ENCODE measurements around the gene CHADL.
A peak's percentile ranks its signal among the peaks of the same experiment; 100 is the strongest.

The CHADL gene

GRCh38 chr22:41257696-41258095 lies 17.0 kb upstream of the CHADL start:
- no peak overlapping the region for H3K4me3 ChIP-seq (ENCODE audit: low read depth, low read length)

GRCh38 chr22:41256254-41257253 lies 15.8 kb upstream of the CHADL start:
- no peak overlapping the region for H3K4me3 ChIP-seq (ENCODE audit: low read depth, low read length)

GRCh38 chr22:41254230-41254629 lies 13.5 kb upstream of the CHADL start:
- no peak overlapping the region for H3K4me3 ChIP-seq (ENCODE audit: low read depth, low read length)

GRCh38 chr22:41252365-41252764 lies 11.6 kb upstream of the CHADL start:
- H3K4me3 ChIP-seq (ENCODE audit: low read depth, low read length) = no peak overlapping the region

GRCh38 chr22:41250127-41250526 lies 9.4 kb upstream of the CHADL start:
- H3K4me3 ChIP-seq (ENCODE audit: low read depth, low read length) = no peak overlapping the region

- H3K4me3 ChIP-seq (ENCODE audit: low read depth, low read length) = no peak overlapping the region
Observed at GRCh38 chr22:41249442-41249841, 8.7 kb upstream of the CHADL start.

- H3K4me3 ChIP-seq (ENCODE audit: low read depth, low read length) = no peak overlapping the region
Observed at GRCh38 chr22:41248758-41249157, 8.0 kb upstream of the CHADL start.

GRCh38 chr22:41248314-41248713 lies 7.6 kb upstream of the CHADL start:
- no peak overlapping the region for H3K4me3 ChIP-seq (ENCODE audit: low read depth, low read length)

GRCh38 chr22:41247703-41248102 lies 7.0 kb upstream of the CHADL start:
- H3K4me3 ChIP-seq (ENCODE audit: low read depth, low read length) = no peak overlapping the region

- H3K4me3 ChIP-seq (ENCODE audit: low read depth, low read length) = no peak overlapping the region
Observed at GRCh38 chr22:41245917-41246499, 5.3 kb upstream of the CHADL start.

GRCh38 chr22:41243361-41243760 lies 2.6 kb upstream of the CHADL start:
- H3K4me3 ChIP-seq (ENCODE audit: low read depth, low read length) = no peak overlapping the region

GRCh38 chr22:41242396-41243117 lies 1.8 kb upstream of the CHADL start:
- no peak overlapping the region for H3K4me3 ChIP-seq (ENCODE audit: low read depth, low read length)

- no peak overlapping the region for H3K4me3 ChIP-seq (ENCODE audit: low read depth, low read length)
Observed at GRCh38 chr22:41241133-41241676, 474 bp upstream of the CHADL start.

GRCh38 chr22:41239443-41240128 lies 1.1 kb downstream of the CHADL start:
- no peak overlapping the region for H3K4me3 ChIP-seq (ENCODE audit: low read depth, low read length)

GRCh38 chr22:41238570-41239442 lies 1.9 kb downstream of the CHADL start:
- H3K4me3 ChIP-seq (ENCODE audit: low read depth, low read length) = no peak overlapping the region

GRCh38 chr22:41237707-41238569 lies 2.8 kb downstream of the CHADL start:
- H3K4me3 ChIP-seq (ENCODE audit: low read depth, low read length) = peak overlapping the region; percentile 4

GRCh38 chr22:41237036-41237706 lies 3.6 kb downstream of the CHADL start:
- H3K4me3 ChIP-seq (ENCODE audit: low read depth, low read length) = no peak overlapping the region
